HG03520 (cell line): Measurements from ENCODE around the gene NHSL2.

ENCODE experiments used
- ATAC-seq: cut with Tn5 transposase; IDR thresholded peaks from one replicate; pipeline ENCODE4 v1.9.1; 2021; ENCODE audit warnings: mild to moderate bottlenecking, moderate library complexity; ENCODE audit not compliant: unreplicated experiment

The NHSL2 gene

GRCh38 chrX:72126048-72126415, 215.4 kb downstream of the NHSL2 start:
- ATAC-seq, result no peak

- peak; percentile 52 for ATAC-seq
Measured at GRCh38 chrX:72126539-72127140, 216.0 kb downstream of the NHSL2 start.

- no peak for ATAC-seq
Measured at GRCh38 chrX:72127332-72127731, 216.7 kb downstream of the NHSL2 start.

DNA sequence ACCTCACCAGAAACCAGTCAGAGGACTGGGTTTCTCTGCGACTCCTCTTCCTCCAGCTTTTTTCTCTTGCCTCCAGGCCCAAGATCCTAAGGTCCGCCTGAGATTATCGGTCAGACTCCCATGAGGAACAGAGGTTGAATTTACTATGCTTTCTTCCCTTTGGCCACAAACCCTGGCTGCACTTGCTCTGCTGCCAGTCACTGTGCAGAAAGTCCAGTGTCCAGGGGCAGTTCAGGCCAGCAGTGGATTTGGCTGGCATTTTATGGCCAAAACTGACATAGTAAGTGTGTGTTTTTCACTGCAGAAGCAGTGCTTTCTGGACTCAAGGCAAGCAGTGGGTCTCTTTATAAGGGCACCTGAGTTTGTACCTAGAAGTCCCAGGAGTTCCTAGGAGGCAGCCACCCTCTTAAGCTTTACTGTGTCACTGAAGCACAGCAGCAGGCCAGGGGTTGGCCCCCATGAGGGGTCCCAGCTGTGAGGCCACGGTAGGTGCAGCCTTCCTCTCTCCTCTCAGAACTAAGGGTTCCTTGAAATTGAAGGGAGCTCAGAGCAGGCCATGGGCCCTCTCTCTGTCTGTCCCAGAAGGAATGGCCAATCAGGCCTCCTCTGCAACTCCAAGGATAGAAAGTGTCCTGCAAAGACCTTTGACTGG, 217.7 kb downstream of the NHSL2 start:
- no peak for ATAC-seq

GRCh38 chrX:72128881-72129280, 218.2 kb downstream of the NHSL2 start:
- no peak for ATAC-seq

- ATAC-seq, result no peak
Measured at GRCh38 chrX:72129661-72130060, 219.0 kb downstream of the NHSL2 start.

GRCh38 chrX:72130156-72130761, 219.6 kb downstream of the NHSL2 start:
- ATAC-seq, result no peak

DNA sequence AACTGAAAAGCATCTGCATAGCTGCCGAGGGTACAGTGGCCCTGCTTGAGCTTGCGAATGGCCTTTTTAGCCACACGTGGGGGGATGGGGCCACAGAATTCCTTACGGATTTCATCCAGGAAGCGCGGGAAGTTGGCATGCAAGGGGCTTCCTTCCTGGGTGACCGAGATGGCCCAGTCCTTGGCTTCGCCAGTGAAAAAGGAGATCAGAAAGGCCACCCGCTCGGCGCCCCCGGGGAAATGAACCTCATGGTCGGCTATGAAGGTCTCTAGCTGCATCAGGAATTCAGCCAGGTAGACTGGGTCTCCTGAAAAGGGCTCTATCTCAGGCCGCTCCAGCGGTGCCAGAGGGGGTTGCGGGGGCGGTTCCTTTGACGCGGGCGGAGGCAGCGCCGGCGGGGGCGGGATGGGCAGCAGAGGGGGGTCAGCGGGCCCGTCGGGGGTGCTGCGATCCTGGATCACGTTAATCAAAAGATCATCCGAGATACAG, 220.2 kb downstream of the NHSL2 start:
- no peak for ATAC-seq

DNA sequence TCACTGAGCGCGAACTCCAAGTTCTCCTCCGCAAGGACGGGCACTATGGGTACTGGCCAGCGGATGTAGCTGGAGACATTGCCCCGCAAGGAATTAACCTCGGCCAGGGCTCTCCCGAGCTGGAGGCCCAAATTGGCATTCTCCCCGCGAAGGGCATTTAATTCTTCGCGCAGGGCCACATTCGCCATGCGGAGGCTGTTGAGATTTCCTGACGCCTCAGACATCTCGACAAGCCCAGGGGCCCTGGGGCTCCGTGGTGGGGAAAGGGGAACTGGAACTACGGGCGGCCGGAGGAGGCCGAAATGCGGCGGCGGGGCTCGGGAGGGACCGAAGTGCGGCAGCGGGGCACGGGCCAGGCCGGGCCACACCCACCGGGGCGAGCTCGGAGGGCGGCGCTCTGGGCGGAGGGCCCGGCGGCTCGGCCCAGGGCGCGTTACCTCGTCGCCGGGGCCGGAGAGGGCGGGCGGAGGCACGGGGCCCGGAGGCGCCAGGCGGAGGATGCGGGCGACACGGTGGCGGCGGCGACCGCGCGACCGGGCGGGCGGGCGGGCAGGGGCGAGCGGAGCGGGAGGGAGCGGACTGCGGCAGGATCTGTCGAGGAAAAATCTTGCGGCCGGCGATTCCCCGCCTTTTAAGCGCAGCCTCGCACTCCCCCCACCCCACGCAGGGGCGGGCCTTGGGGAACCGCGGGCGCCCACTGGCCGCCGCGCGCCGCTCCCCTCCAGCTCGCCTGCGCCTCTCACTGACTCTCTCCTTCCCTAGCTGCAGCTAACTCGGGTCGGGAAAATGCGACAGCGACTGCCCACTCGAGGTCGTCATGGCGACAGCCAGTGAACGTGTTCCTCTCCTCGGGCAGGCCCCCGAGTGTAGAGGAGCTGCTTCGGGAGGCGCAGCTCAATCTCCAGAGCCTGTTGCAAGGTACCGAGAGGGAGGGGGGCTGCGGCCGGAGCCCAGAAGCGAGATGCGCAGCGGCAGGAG, 221.0 kb downstream of the NHSL2 start, which contains the start of gene RTL5:
Gene RTL5 (minus strand): TSS at position 599 of the 978 bp plus-strand sequence.
- ATAC-seq, result peak; percentile 57

GRCh38 chrX:72132456-72132855, 221.8 kb downstream of the NHSL2 start:
- ATAC-seq, result no peak

DNA sequence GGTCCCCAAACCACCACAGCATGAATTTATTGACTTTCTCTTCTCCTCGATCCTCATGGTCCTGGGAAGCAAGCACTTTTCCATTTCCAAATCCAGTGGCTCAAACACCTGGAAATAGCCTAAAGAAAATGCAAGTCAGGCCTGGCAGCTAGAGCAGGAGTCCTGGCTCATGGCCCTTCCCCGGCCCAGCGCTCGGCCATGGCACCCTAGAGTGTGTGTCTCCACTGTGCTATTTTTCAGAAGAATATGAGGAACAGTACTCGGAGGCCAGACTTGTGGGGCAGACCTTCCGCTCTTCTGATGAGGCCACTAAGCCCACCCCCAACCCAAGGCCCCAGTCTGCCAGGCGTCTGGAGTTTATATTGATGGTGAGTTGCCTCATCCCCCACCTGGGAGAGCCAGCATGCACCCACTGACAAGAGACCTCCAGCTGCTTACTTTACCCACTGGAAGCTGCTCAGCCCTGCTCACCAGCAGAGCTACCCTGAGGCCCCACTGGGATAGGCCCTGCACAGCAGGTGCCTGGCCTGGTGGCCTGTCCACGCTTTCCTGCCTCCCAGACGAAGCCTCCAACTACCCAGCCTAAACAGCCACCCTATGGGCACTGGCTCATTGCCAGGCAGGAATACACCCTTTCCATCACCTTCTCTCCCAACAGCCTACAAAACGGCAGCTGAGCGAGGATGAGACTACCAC, 223.4 kb downstream of the NHSL2 start:
- ATAC-seq, result no peak

DNA sequence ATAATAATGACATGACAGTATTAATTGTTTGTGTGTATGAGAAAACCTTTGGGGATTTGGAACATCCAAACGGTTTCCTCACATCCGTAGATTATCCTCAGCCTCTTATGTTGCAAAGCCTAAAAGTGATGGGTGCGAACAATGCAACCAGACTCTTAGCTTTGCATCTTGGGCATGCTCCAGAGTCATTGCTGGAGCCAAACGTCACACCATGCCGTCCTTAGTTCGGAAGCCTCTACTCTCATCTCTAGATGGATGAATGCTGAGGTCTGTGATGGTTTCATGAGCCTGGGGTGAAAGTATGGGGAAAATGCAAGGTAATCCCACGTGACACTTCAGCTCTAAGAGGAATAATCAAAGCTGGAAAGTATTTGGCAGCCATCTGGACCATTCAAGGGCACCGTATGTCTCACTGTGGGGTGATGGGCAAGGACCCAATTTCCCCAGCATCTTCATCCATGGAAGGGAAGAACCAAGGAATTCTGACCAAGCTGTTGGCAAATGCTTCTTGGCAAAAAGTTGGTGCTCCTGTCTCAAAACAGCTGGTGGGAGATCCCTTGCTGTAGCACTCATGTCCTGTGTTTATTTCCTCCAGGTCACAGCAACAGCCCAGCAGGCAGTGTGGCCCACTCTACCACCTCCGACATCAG, 227.3 kb downstream of the NHSL2 start:
- no peak for ATAC-seq

DNA sequence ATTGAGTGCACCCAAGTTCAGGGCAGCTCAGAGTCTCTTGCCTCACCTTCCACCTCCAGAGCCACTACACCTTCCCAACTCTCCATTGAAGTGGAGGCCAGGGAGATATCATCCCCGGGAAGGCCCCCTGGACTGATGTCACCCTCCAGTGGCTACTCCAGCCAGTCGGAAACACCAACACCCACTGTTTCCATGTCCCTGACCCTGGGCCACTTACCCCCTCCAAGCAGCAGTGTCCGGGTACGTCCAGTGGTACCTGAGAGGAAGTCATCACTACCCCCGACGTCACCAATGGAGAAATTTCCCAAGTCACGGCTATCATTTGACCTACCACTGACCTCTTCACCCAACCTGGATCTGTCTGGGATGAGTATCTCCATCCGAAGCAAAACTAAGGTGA, 228.9 kb downstream of the NHSL2 start:
- ATAC-seq, result no peak

GRCh38 chrX:72141372-72142004, 230.8 kb downstream of the NHSL2 start:
- peak; percentile 68 for ATAC-seq

DNA sequence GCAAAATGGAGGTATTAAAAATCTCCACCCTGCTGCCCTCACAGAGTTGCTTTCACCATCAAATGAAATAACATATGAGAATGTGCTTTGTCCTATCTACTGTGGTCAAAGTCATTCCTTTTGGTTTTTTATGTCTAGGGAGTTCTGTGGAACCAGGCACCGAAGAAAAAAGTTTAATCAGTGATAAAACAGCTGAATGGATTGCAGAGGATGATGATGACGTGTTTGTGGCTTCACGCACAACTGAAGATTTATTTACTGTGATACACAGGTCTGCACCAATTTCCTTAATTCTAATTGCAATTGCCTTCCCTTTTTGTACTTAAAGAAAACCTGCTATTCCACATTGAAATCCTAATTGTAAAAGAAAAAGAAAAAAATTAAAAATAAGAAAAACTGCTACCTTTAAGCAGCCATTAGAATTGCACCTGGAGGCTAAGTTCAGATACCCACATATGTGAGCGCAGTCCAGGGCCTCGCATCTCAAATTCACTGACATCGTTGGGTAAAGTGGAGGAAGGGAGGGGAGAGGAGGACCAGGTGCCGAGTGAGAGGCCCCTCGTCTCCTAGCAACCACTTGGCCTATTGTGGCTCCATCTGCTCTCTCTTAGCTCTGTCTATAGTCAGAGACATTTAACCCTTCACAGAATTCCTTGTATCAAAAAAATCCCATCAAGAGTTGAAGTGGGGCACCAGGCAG, 231.6 kb downstream of the NHSL2 start:
- ATAC-seq, result no peak

DNA sequence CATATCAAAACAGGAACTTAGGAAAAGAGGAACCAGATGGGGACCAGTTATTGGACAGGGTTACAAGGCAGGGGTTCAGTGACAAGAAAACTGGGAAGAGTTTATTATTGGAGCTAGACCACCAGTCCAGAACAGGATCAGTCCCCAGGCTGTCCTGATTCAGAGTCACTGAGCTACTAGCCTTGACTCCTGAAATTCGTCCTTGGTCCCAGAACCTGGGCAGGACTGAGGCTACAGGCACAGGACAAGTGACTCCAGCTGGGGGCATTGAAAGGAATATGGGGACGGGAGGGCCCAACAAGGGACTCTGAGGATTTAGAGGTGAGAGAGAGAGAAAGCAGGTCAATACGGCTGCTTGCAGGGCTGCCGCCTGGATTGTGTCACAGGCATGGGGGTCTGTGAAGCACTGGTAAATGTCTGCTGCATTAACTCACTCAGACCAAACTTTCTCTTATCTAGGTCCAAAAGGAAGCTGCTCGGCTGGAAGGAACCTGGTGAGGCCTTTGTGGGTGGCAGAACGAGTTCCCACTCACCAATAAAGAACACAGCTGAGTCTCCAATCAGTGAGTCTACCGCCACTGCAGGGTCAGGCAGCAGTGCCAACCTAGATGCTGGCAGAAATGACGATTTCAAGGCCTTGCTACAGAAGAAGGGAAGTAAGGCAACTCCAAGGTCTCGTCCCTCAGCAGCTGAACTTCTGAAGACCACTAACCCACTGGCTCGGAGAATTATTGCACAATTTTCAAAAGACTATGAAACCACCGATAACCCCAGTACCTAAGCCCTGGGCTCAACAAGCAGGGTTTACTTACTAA, 232.4 kb downstream of the NHSL2 start:
- no peak for ATAC-seq

GRCh38 chrX:72143609-72143907, 232.9 kb downstream of the NHSL2 start:
- ATAC-seq, result no peak

DNA sequence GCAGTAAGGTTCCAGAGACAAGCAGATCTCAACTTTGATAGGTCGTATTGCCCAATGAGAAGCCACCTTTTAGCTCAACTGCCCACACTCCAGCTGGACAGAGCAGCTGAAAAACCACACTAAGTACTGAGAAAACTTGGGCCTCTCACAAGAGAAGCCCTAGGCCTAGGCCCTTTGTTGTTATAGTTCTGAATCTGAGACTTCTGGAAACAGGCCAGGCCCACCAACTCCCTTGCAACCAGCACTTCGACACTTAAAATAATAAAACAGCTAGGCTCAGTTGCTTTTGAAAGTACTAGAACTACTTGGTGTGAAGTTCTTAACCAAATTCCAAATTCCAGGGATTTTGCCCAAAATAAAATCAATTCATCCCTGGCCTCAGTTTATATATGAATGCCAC, 234.5 kb downstream of the NHSL2 start:
- ATAC-seq, result no peak
